Vagina (tissue), 2 donors: ENCODE measurements around the gene ABCC2. TPM values are rescaled to one million over a fixed set of nuclear protein-coding genes. Genes with fewer than 3 reads are reported as not detected.
"Not testable (repeated sequence)": the region's sequence is repeated elsewhere in the genome, so short reads cannot be mapped to it uniquely, and the experiment has no call there.

Source experiments
- DNase-seq, 2 donors: peaks; one replicate each; pipeline ENCODE4 v3.0.0-alpha.2; 2017; ENCODE audit errors: extremely low spot score in 2 of 2
- H3K27ac ChIP-seq: fragments of 200-600 bp; sonication (generic); one replicate; pipeline ENCODE4 v1.5.1; 2019
- H3K27me3 ChIP-seq: fragments of 200-600 bp; sonication (generic); one replicate; pipeline ENCODE4 v1.5.1; 2019
- H3K36me3 ChIP-seq, 2 donors: fragments of 200-600 bp; sonication (generic); one replicate each; pipeline ENCODE4 v1.5.1; 2017 to 2019
- H3K4me1 ChIP-seq: fragments of 200-600 bp; sonication (generic); one replicate; pipeline ENCODE4 v1.5.1; 2019
- H3K4me3 ChIP-seq, 2 donors: fragments of 200-600 bp; sonication (generic); 1 replicate in 1 of 2; 2 replicates in 1 of 2; pipeline ENCODE4 v1.5.1; 2016 to 2019
- H3K9me3 ChIP-seq: fragments of 200-600 bp; sonication (generic); one replicate; pipeline ENCODE4 v1.5.1; 2019
- CTCF ChIP-seq, 3 experiments: fragments of 450-650 bp in 2 of 3; fragments of 200-600 bp in 1 of 3; sonication (generic) in 1 of 3; IDR thresholded peaks; one replicate each; pipeline ENCODE4 v1.5.1; 2017 to 2019; ENCODE audit warnings: antibody characterized with exemption in 3 of 3, mild to moderate bottlenecking in 2 of 3, moderate library complexity in 2 of 3
- POLR2A ChIP-seq, 2 donors: fragments of 450-650 bp; IDR thresholded peaks; one replicate each; pipeline ENCODE4 v1.6.1; 2017; ENCODE audit warnings: antibody characterized with exemption in 2 of 2, mild to moderate bottlenecking in 2 of 2, moderate library complexity in 2 of 2
- POLR2AphosphoS5 ChIP-seq, 2 donors: sonication (generic); formaldehyde crosslinking; IDR thresholded peaks; one replicate each; pipeline ENCODE4 v1.9.0; 2017; ENCODE audit warnings: antibody characterized with exemption in 2 of 2, mild to moderate bottlenecking in 2 of 2, low read depth in 1 of 2; ENCODE audit not compliant: insufficient read depth in 1 of 2
- intact Hi-C: fragments of 100-400 bp; cut with DNase I; formaldehyde crosslinking; loops from one replicate; pipeline ENCODE4 v1.15.1; 2023
- total RNA-seq: library from RNA; depleted of rRNA; stranded (reverse); fragments of >200 nt; gene quantifications from one replicate; pipeline ENCODE4 v1.2.3, GENCODE V29; 2016

The ABCC2 gene
- total RNA-seq, 1 donor from 2014 or later: 1.7 TPM

GRCh38 chr10:99835947-99836346 is 53.5 kb downstream of the ABCC2 start:
- TF ChIP-seq POLR2A (IDR thresholded peaks at IDR 0.05) (no peak), CTCF (IDR thresholded peaks at IDR 0.05) (no peak), POLR2AphosphoS5 (IDR thresholded peaks at IDR 0.05; ENCODE audit: insufficient read depth in 1 of 2, low read depth in 1 of 2) (no peak)
- DNase-seq: no peak
- Histone ChIP-seq H3K4me3 (no peak overlapping the region), H3K4me1 (no peaks in the 10 kb centered on the region), H3K9me3 (no peaks in the 10 kb centered on the region), H3K27ac (no peak overlapping the region), H3K36me3 (no peaks in the 10 kb centered on the region), H3K27me3 (no peaks in the 10 kb centered on the region)
- intact Hi-C loops: no loop called here

GRCh38 chr10:99836711-99837110 is 54.3 kb downstream of the ABCC2 start:
- H3K27ac ChIP-seq: no peak overlapping the region
- no peaks in the 10 kb centered on the region for H3K27me3 ChIP-seq
- TF ChIP-seq CTCF (IDR thresholded peaks at IDR 0.05) (no peak), POLR2A (IDR thresholded peaks at IDR 0.05) (no peak), POLR2AphosphoS5 (IDR thresholded peaks at IDR 0.05; ENCODE audit: insufficient read depth in 1 of 2, low read depth in 1 of 2) (no peak)
- DNase-seq: no peak
- no peaks in the 10 kb centered on the region for H3K4me1 ChIP-seq
- no peaks in the 10 kb centered on the region for H3K36me3 ChIP-seq
- no peaks in the 10 kb centered on the region for H3K9me3 ChIP-seq
- intact Hi-C loops: no loop called here
- H3K4me3 ChIP-seq: no peak overlapping the region

GRCh38 chr10:99840859-99841258 is 58.4 kb downstream of the ABCC2 start:
- H3K4me1 ChIP-seq, H3K27ac ChIP-seq, H3K9me3 ChIP-seq, DNase-seq, intact Hi-C loops, H3K27me3 ChIP-seq, H3K36me3 ChIP-seq, H3K4me3 ChIP-seq: not testable (repeated sequence)

GRCh38 chr10:99841746-99842145 is 59.3 kb downstream of the ABCC2 start:
- Histone ChIP-seq H3K36me3 (no peaks in the 10 kb centered on the region), H3K27me3 (no peaks in the 10 kb centered on the region), H3K4me3 (no peak overlapping the region), H3K27ac (no peak overlapping the region), H3K9me3 (no peaks in the 10 kb centered on the region), H3K4me1 (no peaks in the 10 kb centered on the region)
- DNase-seq: no peak
- TF ChIP-seq CTCF (IDR thresholded peaks at IDR 0.05) (no peak), POLR2AphosphoS5 (IDR thresholded peaks at IDR 0.05; ENCODE audit: insufficient read depth in 1 of 2, low read depth in 1 of 2) (no peak), POLR2A (IDR thresholded peaks at IDR 0.05) (no peak)
- intact Hi-C loops: no loop called here

GRCh38 chr10:99843310-99843709 is 60.9 kb downstream of the ABCC2 start:
- Histone ChIP-seq H3K4me3 (no peak overlapping the region), H3K27ac (no peak overlapping the region), H3K36me3 (no peaks in the 10 kb centered on the region), H3K4me1 (no peaks in the 10 kb centered on the region), H3K27me3 (no peaks in the 10 kb centered on the region), H3K9me3 (no peaks in the 10 kb centered on the region)
- no peak for DNase-seq
- intact Hi-C loops: no loop called here
- TF ChIP-seq POLR2AphosphoS5 (IDR thresholded peaks at IDR 0.05; ENCODE audit: insufficient read depth in 1 of 2, low read depth in 1 of 2) (no peak), CTCF (IDR thresholded peaks at IDR 0.05) (no peak), POLR2A (IDR thresholded peaks at IDR 0.05) (no peak)
